Measurements from ENCODE around the gene UBR3.
A peak's percentile ranks its signal among the peaks of the same experiment; 100 is the strongest.
"Not testable (repeated sequence)": the region's sequence is repeated elsewhere in the genome, so short reads cannot be mapped to it uniquely, and the experiment has no call there.

The UBR3 gene

GRCh38 chr2:170123593-170123992 is 296.3 kb downstream of the UBR3 start:
- no peaks in the 10 kb centered on the region for H3K9me3 ChIP-seq (replicated peaks; ENCODE audit: insufficient read depth, low read length)
- no peaks in the 10 kb centered on the region for H3K9me2 ChIP-seq (replicated peaks; ENCODE audit: insufficient read depth, low read length)
- no peak overlapping the region for H2AFZ ChIP-seq (ENCODE audit: low read length)
- TF ChIP-seq EZH2 (optimal IDR thresholded peaks at IDR 0.05; ENCODE audit: low read depth, low read length) (no peak), CTCF (IDR thresholded peaks at IDR 0.05; ENCODE audit: low read length) (no peak), EZH2phosphoT487 (IDR thresholded peaks at IDR 0.05; ENCODE audit: low read length) (no peak)
- H3F3A ChIP-seq (ENCODE audit: insufficient read depth, low read length) = no peaks in the 10 kb centered on the region
- H3K27ac ChIP-seq (ENCODE audit: low read length) = no peak overlapping the region
- DNase-seq = no peak
- H3K9ac ChIP-seq (ENCODE audit: low read length) = no peak overlapping the region
- no peak overlapping the region for H3K4me3 ChIP-seq (ENCODE audit: low read length)
- H3K36me3 ChIP-seq (replicated peaks; ENCODE audit: insufficient read depth, low read length) = no peaks in the 10 kb centered on the region
- H3K4me1 ChIP-seq (ENCODE audit: low read length) = peaks cover 9% of the 10 kb centered on the region; the same call in 1 of the 2 replicates
- no peak overlapping the region for H3K4me2 ChIP-seq (ENCODE audit: low read depth, low read length)
- H3K79me2 ChIP-seq (ENCODE audit: low read length) = no peaks in the 10 kb centered on the region
- H3K27me3 ChIP-seq (replicated peaks; ENCODE audit: insufficient read depth, low read length) = no peaks in the 10 kb centered on the region
- no peaks in the 10 kb centered on the region for H4K20me1 ChIP-seq (ENCODE audit: insufficient read depth, low read length)

- H3K4me1 ChIP-seq (ENCODE audit: low read length); H3K4me3 ChIP-seq (ENCODE audit: low read length); H3K27me3 ChIP-seq (replicated peaks; ENCODE audit: insufficient read depth, low read length); H3F3A ChIP-seq (ENCODE audit: insufficient read depth, low read length); H4K20me1 ChIP-seq (ENCODE audit: insufficient read depth, low read length); H3K36me3 ChIP-seq (replicated peaks; ENCODE audit: insufficient read depth, low read length); H3K79me2 ChIP-seq (ENCODE audit: low read length); H3K9ac ChIP-seq (ENCODE audit: low read length); H3K9me3 ChIP-seq (replicated peaks; ENCODE audit: insufficient read depth, low read length); H3K27ac ChIP-seq (ENCODE audit: low read length); H3K9me2 ChIP-seq (replicated peaks; ENCODE audit: insufficient read depth, low read length): not testable (repeated sequence)
- peak; percentile 74 for DNase-seq
- Histone ChIP-seq H3K4me2 (ENCODE audit: low read depth, low read length) (peak overlapping the region; percentile 37; the same call in 1 of the 2 replicates), H2AFZ (ENCODE audit: low read length) (peak overlapping the region; percentile 58)
These were observed 299.0 kb downstream of the UBR3 start for GRCh38 chr2:170126138-170126728.

Measured in MM.1S (cell line).